ENCODE results near the gene EML6. TPM values are rescaled to one million over a fixed set of nuclear protein-coding genes. Genes with fewer than 3 reads are reported as not detected.

Gene EML6
- total and polyA plus RNA-seq, 2 experiments from 2014 or later: 2.7 to 6.2 TPM

DNA sequence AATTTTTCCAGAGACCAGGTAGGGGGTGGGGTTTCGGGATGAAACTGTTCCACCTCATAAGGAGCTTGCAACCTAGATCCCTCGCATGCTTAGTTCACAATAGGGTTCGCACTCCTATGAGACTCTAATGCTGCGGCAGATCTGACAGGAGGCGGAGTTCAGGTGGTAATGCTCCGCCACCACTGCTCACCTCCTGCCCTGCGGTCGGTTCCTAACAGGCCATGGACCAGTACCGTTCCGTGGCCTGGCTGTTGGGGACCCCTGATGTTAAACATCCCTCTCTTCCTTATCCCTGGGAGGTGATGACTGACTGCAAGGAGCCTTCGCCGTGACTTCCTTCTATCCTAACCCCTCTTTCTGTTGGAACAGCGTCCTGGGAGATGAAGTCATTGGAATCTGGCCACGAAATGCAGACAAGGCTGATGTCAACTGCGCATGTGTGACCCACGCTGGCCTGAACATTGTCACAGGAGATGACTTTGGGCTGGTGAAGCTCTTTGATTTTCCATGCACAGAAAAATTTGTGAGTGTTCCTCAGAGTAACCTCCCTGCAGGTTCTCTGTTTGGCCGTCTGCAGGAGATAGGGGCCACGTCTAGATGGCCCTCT is 244.4 kb downstream of the EML6 start (continued):
- TF ChIP-seq ZNF462 (CRISPR knock-in tag; IDR thresholded peaks at IDR 0.05): no peak
- TF ChIP-seq, protein P1, sequence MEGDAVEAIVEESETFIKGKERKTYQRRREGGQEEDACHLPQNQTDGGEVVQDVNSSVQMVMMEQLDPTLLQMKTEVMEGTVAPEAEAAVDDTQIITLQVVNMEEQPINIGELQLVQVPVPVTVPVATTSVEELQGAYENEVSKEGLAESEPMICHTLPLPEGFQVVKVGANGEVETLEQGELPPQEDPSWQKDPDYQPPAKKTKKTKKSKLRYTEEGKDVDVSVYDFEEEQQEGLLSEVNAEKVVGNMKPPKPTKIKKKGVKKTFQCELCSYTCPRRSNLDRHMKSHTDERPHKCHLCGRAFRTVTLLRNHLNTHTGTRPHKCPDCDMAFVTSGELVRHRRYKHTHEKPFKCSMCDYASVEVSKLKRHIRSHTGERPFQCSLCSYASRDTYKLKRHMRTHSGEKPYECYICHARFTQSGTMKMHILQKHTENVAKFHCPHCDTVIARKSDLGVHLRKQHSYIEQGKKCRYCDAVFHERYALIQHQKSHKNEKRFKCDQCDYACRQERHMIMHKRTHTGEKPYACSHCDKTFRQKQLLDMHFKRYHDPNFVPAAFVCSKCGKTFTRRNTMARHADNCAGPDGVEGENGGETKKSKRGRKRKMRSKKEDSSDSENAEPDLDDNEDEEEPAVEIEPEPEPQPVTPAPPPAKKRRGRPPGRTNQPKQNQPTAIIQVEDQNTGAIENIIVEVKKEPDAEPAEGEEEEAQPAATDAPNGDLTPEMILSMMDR (conservative IDR thresholded peaks at IDR 0.05; ENCODE audit: low read depth in 2 of 2): no peak

GRCh38 chr2:54968561-54969218 is 245.2 kb downstream of the EML6 start:
- Histone ChIP-seq H3K9me2 (ENCODE audit: insufficient read depth) (0 out of 2 replicates have a peak, but pooled peaks cover 6% of the 10 kb centered on the region), H3K4me1 (ENCODE audit: insufficient read depth) (peaks cover 18% of the 10 kb centered on the region), H3K4me2 (no peak overlapping the region), H3K27me3 (ENCODE audit: insufficient read depth) (no peaks in the 10 kb centered on the region), H3K36me3 (ENCODE audit: insufficient read depth) (peaks cover 2% of the 10 kb centered on the region; the same call in 1 of the 2 replicates), H3F3A (replicated peaks; ENCODE audit: low read depth) (no peaks in the 10 kb centered on the region), H2AFZ (no peak overlapping the region), H3K4me3 (no peak overlapping the region), H4K20me1 (replicated peaks; ENCODE audit: insufficient read depth) (peaks cover 10% of the 10 kb centered on the region; the same call in 1 of the 2 replicates), H3K27ac (ENCODE audit: low read depth) (no peak overlapping the region), H3K79me2 (replicated peaks; ENCODE audit: insufficient read depth) (peaks cover 9% of the 10 kb centered on the region)
- peaks cover 35% of the 10 kb centered on the region for H3K4me1 Mint-ChIP-seq
- peaks cover 43% of the 10 kb centered on the region for H3K36me3 Mint-ChIP-seq (ENCODE audit: low read depth)
- H3K4me3 Mint-ChIP-seq: no peak overlapping the region
- TF ChIP-seq POLR2AphosphoS5 (IDR thresholded peaks at IDR 0.05; ENCODE audit: low read depth) (peak; percentile 28; the same call in 1 of the 2 replicates), ZNF462 (CRISPR knock-in tag; IDR thresholded peaks at IDR 0.05) (no peak)
- DNase-seq (ENCODE audit: low spot score) (no peak), ATAC-seq (no peak)
- H3K9me3 Mint-ChIP-seq: no peaks in the 10 kb centered on the region
- H3K27ac Mint-ChIP-seq: no peak overlapping the region
- H3K27me3 Mint-ChIP-seq (ENCODE audit: insufficient read depth, low read depth, poor library complexity): peaks cover 8% of the 10 kb centered on the region

Data from GM23338 (cell line).